Neuronal stem cell (in vitro differentiated cells): ENCODE measurements around the gene THAP3.

Source experiments
- DNase-seq: peaks from one replicate; pipeline ENCODE4 v3.0.0-alpha.2; 2013; ENCODE audit warnings: low spot score
- H2AFZ ChIP-seq: one replicate; pipeline ENCODE4 v1.6.1; 2013; ENCODE audit warnings: mild to moderate bottlenecking, low read length, inconsistent platforms
- H2AK5ac ChIP-seq: 2 replicates; pipeline ENCODE4 v1.6.1; 2013; ENCODE audit warnings: low read depth, mild to moderate bottlenecking, inconsistent platforms, low read length, moderate library complexity, mixed read lengths
- H2BK120ac ChIP-seq: 2 replicates; pipeline ENCODE4 v1.6.1; 2013; ENCODE audit warnings: low read depth, mild to moderate bottlenecking, inconsistent platforms, low read length, moderate library complexity, mixed read lengths
- H2BK12ac ChIP-seq: one replicate; pipeline ENCODE4 v1.6.1; 2013; ENCODE audit warnings: low read length, inconsistent platforms
- H2BK15ac ChIP-seq: 2 replicates; pipeline ENCODE4 v1.6.1; 2013; ENCODE audit warnings: mild to moderate bottlenecking, low read length, inconsistent platforms, mixed read lengths
- H2BK5ac ChIP-seq: one replicate; pipeline ENCODE4 v1.6.1; 2013; ENCODE audit warnings: inconsistent platforms, mild to moderate bottlenecking, low read length, moderate library complexity
- H3K14ac ChIP-seq: one replicate; pipeline ENCODE4 v1.6.1; 2013; ENCODE audit warnings: low read length, inconsistent platforms
- H3K18ac ChIP-seq: 2 replicates; pipeline ENCODE4 v1.6.1; 2013; ENCODE audit warnings: low read length, inconsistent platforms
- H3K23ac ChIP-seq: 2 replicates; pipeline ENCODE4 v1.6.1; 2013; ENCODE audit warnings: low read depth, mild to moderate bottlenecking, mixed read lengths, low read length, inconsistent platforms; ENCODE audit not compliant: poor library complexity
- H3K27ac ChIP-seq: replicated peaks from 3 replicates; pipeline ENCODE4 v1.5.1; 2013; ENCODE audit warnings: low read length, inconsistent platforms
- H3K27me3 ChIP-seq, 3 experiments: 2 replicates each; pipeline ENCODE4 v1.6.1; 2013; ENCODE audit warnings: low read length in 3 of 3, mild to moderate bottlenecking in 2 of 3, inconsistent platforms in 1 of 3, low read depth in 1 of 3, mixed read lengths in 1 of 3, moderate library complexity in 1 of 3; ENCODE audit not compliant: control insufficient read depth in 3 of 3, insufficient read depth in 3 of 3
- H3K36me3 ChIP-seq, 2 donors: replicated peaks in 1 of 2; 2 replicates each; pipeline ENCODE4 v1.6.1; 2013; ENCODE audit warnings: low read length in 2 of 2; ENCODE audit not compliant: control insufficient read depth in 2 of 2, insufficient read depth in 2 of 2
- H3K4ac ChIP-seq: 2 replicates; pipeline ENCODE4 v1.6.1; 2013; ENCODE audit warnings: inconsistent platforms, mild to moderate bottlenecking, low read length, moderate library complexity
- H3K4me1 ChIP-seq, 2 donors: 1 replicate in 1 of 2; 2 replicates in 1 of 2; pipeline ENCODE4 v1.6.1; 2013; ENCODE audit warnings: low read length in 2 of 2, low read depth in 1 of 2; ENCODE audit not compliant: control insufficient read depth in 2 of 2, insufficient read depth in 1 of 2
- H3K4me2 ChIP-seq: one replicate; pipeline ENCODE4 v1.6.1; 2013; ENCODE audit warnings: mild to moderate bottlenecking, low read length, inconsistent platforms; ENCODE audit not compliant: insufficient read depth, poor library complexity, severe bottlenecking
- H3K4me3 ChIP-seq, 2 donors: 2 replicates each; pipeline ENCODE4 v1.5.1; 2013; ENCODE audit warnings: low read length in 2 of 2, mild to moderate bottlenecking in 2 of 2, inconsistent platforms in 1 of 2, moderate library complexity in 1 of 2
- H3K79me1 ChIP-seq: one replicate; pipeline ENCODE4 v1.6.1; 2013; ENCODE audit warnings: low read depth, mild to moderate bottlenecking, inconsistent platforms, low read length, moderate library complexity
- H3K9ac ChIP-seq: one replicate; pipeline ENCODE4 v1.6.1; 2013; ENCODE audit warnings: mild to moderate bottlenecking, low read depth, low read length, inconsistent platforms; ENCODE audit not compliant: poor library complexity
- H3K9me3 ChIP-seq, 2 donors: replicated peaks in 1 of 2; 2 replicates each; pipeline versions ENCODE3 to v1.6.1; 2013; ENCODE audit warnings: low read length in 2 of 2, mild to moderate bottlenecking in 2 of 2, inconsistent platforms in 1 of 2, low read depth in 1 of 2, mixed read lengths in 1 of 2, moderate library complexity in 1 of 2; ENCODE audit not compliant: control insufficient read depth in 2 of 2, insufficient read depth in 1 of 2
- H4K8ac ChIP-seq: one replicate; pipeline ENCODE4 v1.6.1; 2013; ENCODE audit warnings: low read depth, mild to moderate bottlenecking, inconsistent platforms, low read length, moderate library complexity
- H4K91ac ChIP-seq: one replicate; pipeline ENCODE4 v1.6.1; 2013; ENCODE audit warnings: low read length, low read depth, mild to moderate bottlenecking, inconsistent platforms; ENCODE audit not compliant: poor library complexity
- WGBS, 2 donors: extraction: QIAGEN DNeasy Blood & Tissue Kit; methylation state at CpG; one replicate each; pipeline ENCODE4 v1.1.7; 2013; ENCODE audit warnings: missing lambda C conversion rate in 2 of 2, mixed read lengths in 1 of 2; ENCODE audit not compliant: insufficient read length in 2 of 2, insufficient replicate concordance in 1 of 2; ENCODE audit errors: extremely low coverage in 2 of 2; 5-methylcytosine and 5-hydroxymethylcytosine counted together

THAP3 gene

GRCh38 chr1:6675941-6676340 lies 51.3 kb downstream of the THAP3 start:
- H3K27me3 ChIP-seq: no peaks in the 10 kb centered on the region
- no peak overlapping the region for H2BK12ac ChIP-seq
- H3K27ac ChIP-seq: no peak overlapping the region
- H3K9me3 ChIP-seq: no peaks in the 10 kb centered on the region
- peaks cover 28 to 86% of the 10 kb centered on the region in 2 donors for H3K36me3 ChIP-seq
- H2BK5ac ChIP-seq: no peak overlapping the region
- H2BK120ac ChIP-seq: no peak overlapping the region
- H3K18ac ChIP-seq: no peak overlapping the region
- no peaks in the 10 kb centered on the region for H3K79me1 ChIP-seq
- no peak overlapping the region for H4K91ac ChIP-seq
- H3K4me3 ChIP-seq: no peak overlapping the region
- H2AFZ ChIP-seq: no peak overlapping the region
- H3K4ac ChIP-seq: no peak overlapping the region
- no peak overlapping the region for H4K8ac ChIP-seq
- H3K4me2 ChIP-seq: no peak overlapping the region
- H3K14ac ChIP-seq: no peak overlapping the region
- no peak overlapping the region for H3K23ac ChIP-seq
- DNase-seq: no peak
- no peaks in the 10 kb centered on the region for H3K4me1 ChIP-seq
- H2AK5ac ChIP-seq: no peak overlapping the region
- no CpG with 5 or more reads among the region's 2 CpGs for WGBS, 2 donors
- H2BK15ac ChIP-seq: no peak overlapping the region
- no peak overlapping the region for H3K9ac ChIP-seq
